GM10847 (cell line): ENCODE results near the gene FNDC8.

ENCODE experiments used
- POLR2A ChIP-seq: IDR thresholded peaks from 2 replicates; pipeline ENCODE4 v1.6.1; 2011; ENCODE audit not compliant: insufficient read length; ENCODE audit errors: extremely low read depth

The FNDC8 gene

DNA sequence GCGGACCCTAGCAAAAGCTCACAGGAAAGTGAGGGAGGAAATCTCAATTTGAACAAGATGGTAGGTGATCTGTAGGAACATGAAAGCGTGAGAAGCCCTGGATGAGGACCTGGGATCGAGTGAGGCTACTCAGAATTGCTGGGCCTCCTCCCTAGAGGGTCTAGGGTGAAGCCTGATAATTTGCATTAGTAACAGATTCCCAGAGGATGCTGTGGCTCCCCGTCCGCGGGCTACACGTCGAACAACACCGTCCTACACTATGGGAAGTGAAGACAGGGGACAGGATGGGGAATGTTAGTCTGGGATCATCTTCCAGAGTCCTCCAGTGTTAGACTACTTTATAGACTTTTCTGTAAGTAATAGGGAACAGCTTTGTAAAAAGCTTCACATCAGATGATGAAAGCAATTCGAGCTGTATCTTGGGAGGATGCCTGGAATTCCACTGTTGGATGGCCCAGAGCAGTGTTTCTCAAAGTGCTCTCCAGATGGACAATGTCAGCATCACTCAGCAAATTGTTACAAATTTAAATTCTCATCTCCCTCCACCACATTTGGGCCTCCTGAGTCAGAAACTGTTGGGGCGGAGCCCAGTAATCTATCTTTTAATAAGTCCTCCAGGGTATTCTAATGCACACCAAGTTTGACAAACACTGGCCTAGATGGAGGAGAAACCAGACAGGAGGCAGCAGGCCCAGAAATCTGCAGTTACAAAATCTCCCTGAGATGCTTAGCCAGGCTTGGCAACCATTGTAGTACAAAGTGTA, 6.5 kb downstream of the FNDC8 start:
- no peak for TF ChIP-seq POLR2A

DNA sequence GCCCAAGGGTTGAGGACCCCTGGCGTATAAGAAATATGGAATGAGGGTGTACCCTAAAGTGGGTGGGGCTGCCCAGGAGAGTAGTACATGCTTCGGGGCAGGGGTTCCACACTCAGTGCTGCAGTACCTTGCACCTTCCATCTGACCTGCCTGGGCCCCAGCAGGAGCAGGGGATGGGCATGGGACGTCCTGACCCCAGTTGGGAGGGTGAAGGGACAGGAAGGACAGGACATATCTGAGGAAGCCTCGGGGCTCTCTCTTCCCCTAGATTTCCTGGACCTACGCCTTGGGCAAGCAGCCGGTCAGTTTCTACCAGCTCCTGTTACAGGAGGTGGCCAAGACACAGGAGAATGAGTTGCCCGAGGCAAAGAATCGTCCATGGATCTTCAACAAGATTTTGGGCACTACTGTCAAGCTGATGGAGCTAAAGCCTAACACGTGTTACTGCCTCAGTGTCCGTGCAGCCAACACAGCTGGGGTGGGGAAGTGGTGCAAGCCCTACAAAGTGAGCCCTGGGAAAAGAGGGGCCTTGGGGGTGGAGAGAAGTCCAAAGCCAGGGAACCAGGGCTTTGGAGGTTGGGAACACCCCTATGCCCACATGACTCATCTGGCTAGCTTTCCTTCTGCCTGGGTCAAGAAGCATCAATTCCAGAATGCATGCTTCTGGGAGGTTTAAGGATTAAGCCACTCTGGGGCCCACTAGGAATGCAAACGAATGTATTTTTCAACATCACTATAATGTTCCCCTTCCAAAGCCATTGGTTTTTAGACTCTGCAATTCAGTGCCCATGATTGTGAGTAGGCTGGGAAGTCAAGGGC, 7.9 kb downstream of the FNDC8 start:
- no peak for TF ChIP-seq POLR2A

DNA sequence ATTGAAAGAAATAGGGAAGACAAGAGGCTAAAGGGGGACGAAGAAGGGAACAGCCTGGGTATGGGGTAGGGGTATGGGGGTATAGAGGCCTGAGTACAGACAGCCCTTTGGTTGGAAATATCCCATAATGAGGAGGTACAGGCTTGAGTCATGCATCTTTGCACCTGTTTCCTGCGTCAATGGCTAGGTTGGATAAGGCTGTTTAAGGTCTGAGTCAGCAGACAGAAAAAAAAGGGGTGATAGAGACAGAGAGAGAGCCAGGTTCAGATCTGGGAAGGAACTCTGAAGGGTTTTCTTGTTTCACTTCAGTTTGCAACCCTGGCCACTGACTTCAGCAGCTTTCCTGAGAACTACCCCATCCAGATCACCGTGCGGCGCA, 8.5 kb downstream of the FNDC8 start:
- TF ChIP-seq POLR2A, result no peak

DNA sequence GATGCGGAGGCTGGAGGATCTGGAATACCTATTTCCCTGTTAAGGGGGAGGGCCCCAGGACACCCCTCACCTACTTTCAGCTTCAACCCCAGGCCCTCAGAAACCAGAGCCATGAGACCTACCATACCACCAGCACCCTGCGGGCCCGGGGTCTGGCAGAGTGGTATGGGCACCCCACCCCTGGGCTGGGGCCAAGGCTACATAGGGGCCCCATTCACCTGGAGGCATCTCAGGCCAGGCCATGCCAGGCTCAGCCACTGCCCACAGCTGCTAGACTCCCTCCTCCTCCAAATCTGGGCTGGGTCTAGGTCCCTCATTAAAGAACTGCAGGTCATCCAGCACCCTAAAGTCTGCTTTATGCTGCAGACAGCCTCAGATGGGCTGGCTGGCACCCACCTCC, 9.0 kb downstream of the FNDC8 start:
- no peak for TF ChIP-seq POLR2A

DNA sequence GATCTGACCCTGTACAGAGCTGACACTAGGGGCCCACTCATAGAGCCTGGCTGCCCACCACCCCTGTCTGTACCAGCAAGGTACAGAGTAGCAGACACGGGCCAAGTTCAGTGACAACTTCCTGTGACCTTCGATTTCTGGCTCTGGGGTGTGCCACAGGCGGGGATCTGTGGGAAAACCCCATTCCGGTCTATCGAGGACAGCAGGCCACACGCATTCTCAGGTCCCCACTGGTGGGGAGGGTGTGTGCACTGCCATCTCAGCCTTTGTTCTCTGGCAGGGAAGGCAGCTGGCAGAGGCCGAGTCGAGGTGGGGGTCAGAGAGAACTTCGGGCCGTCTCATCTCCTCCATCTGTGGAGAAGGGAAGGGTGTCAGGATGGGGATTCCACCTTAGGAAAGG, 10.7 kb downstream of the FNDC8 start:
- no peak for TF ChIP-seq POLR2A

DNA sequence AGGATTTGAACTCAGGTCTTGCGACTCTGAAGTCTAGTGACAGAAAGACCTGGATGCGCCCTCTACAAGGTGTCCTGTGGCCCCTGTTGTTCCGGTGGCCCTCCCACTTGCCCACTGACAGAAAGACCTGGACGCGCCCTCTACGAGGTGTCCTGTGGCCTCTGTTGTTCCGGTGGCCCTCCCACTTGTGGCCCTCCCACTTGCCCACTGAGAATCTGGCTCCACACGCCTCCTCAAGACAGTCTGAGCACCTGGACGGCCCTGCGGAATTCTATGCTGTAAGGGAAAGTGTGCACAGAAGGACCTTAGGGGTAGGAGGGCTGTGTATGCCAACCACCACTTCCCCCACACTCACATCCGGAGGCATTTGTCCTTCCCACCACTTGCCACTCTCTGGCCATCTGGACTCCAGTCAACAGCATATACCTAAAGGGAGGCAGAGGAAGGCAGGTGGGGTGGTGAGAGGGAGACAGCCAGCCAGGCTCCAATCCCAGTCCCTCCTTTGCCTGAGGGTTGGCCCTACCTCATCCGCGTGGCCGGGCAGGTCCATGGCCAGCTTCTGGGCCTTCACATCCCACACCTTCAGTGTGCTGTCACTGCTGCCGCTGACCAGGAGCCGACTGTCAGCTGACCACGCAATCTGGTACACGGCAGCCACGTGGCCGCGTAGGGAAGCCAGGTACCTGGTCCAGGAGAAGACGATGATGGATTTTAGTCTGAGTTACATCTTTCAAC, 11.6 kb downstream of the FNDC8 start:
- TF ChIP-seq POLR2A, result no peak

DNA sequence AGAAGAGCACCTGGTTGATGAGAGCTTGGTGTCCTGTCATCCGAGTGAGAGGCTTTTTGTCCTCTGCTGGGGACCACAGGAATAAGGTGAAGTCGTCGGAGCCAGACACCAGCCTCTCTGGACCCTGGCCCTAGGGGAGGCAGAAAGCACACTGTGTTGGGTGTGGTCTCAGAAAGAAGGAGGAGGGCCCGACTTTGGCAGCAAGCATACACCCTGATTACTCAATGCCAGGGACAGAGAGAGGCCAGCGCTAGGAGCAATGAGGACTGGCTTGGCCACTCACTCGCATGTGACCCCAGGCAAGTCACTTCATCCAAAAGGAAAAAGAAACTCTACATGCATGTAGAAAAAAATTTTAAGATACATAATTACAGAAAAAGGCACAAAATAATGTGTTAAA, 13.9 kb downstream of the FNDC8 start:
- TF ChIP-seq POLR2A, result no peak

DNA sequence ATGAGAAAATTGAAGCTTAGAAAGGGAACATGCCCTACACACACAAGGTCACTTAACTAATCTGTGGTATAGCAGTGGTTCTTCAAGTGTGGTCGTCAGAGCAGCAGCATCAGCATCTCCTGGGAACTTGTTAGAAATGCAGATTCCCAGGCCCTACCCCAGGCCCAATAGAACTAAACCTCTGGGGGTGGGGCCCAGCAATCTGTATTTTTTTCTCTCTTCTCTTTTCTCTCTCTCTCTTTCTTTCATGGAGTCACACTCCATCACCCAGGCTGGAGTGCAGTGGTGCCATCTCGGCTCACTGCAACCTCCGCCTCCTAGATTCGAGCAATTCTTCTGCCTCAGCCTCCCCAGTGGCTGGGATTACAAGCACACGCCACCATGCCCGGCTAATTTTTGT, 16.8 kb downstream of the FNDC8 start:
- TF ChIP-seq POLR2A, result no peak

DNA sequence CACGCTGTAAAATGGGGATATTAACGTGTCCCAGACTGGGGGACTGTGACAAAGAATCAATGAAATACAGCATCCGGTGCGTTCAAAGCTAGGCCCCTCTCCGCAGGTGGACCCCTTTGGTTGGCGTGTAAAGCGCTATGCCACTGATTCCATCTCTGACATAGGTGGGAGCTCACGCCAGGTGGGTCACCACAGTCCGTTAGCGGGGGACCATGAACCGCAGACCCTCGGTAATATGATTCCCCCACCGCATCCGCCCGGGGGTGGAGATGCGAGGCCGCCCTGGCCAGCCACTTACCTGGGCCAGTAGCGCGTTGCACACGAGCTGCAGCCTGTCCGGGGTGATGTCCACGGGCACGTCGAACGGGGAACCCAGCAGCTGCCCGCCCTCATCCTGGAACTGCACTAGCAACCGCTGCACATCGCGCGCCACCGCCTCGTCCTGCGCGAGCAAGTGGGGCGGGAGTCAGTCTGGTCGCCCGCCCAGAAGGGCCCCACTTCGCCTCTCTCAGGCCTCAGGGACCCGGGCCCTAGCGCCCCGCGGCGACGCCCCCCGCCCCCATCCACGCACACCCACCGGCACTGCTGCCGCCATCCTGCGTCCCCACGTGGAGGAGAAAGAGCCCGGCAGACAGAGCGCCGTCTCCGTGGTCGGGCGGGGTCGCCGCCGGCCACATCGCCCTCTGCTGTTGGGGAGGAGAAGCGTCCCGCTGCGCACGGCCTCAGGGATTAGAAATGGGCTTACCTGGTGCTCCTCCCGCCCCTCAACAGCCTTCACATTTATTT, 20.5 kb downstream of the FNDC8 start, which contains the start of gene NLE1:
NLE1 (minus strand) TSS at position 623 of the 786 bp plus-strand sequence; CDS start at position 595, 28 bp downstream.
- peak; percentile 62 for TF ChIP-seq POLR2A

DNA sequence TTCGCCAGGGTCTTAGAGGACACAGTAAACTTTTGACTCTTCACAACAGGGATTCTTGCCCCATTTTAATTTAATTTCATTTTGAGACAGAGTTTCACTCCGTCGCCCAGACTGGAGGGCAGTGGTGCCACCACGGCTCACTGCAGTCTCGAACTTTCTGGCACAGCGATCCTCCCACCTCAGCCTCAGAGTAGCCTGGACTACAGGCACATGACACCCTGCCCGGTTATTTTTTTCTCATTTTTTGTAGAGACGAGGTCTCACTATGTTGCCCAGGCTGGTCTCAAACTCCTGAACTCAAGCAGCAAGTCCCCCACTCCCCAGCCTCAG, 21.0 kb downstream of the FNDC8 start:
- no peak for TF ChIP-seq POLR2A

DNA sequence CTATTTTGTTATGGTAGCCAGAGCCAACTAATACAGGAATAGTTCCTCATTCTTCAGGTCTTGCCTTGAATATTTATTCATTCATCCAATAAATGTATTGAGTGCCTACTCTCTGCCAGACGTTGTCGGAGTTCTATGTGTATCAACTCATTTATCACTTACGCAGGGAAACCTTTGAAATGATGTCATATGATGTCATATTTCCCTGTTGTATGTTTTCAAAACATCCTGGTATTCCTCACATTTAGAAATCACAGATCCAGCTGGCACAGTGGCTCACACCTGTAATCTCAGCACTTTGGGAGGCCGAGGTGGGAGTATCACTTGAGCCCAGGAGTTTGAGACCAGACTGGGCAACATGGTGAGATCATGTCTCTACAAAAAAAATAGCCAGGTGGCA, 23.4 kb downstream of the FNDC8 start:
- no peak for TF ChIP-seq POLR2A

DNA sequence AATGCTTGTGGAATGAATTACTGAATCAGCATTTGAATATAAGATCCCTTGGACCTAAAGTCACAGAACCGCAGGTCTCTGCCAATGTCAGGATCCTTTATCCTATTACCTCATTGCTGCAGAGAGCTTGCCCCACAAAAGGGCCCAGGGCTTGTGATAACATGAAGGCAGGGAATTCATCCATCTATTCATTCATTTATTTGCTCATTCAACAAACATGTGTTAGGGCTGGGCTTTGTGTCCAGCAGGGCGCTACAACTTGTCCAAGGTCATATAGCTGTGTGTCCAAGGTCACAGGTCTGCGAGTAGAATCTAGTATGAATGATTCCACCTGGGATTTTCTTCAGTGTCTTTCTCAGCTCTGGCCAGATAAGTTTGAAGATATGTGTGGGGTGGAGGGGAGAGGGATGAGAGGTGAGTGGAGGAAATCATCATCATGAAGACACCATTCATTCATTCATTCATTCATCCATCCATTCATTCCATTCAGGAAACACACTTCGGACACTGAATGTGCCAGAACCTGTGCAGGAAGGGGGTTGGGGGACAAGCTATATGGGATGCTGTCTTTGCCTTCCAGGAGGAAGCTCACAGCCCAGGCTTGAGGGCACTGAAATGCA, 24.9 kb downstream of the FNDC8 start:
- no peak for TF ChIP-seq POLR2A

DNA sequence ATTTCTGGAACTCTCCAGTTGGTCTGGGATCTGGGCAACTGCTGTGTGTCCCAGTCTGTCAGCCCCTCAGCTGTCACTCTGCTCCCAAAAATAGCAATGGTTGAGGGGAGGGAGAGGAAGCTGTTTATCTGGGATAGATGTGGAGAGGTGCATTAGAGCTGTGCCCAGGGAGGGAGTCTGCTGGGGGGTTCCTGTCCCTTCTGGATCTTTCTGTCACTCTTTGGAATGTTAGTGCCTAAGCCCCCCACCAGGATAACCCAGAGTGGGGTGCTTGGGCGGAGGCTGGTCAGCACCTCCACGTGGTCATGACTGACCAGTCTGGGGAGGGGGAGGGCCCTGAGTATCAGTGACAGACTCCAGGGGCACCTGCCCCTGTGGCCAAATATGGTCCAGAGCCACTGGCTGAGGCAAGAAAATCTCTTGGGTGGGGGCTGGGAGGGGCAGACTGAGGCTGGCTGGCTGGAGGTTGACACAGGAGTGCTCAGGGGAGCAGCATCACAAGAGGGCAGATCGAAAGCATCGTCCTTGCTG, 26.0 kb downstream of the FNDC8 start, which contains the start of gene UNC45B:
UNC45B (plus strand) TSS at position 443 of the 531 bp plus-strand sequence. CDS start 447 bp downstream, outside the sequence.
- no peak for TF ChIP-seq POLR2A

DNA sequence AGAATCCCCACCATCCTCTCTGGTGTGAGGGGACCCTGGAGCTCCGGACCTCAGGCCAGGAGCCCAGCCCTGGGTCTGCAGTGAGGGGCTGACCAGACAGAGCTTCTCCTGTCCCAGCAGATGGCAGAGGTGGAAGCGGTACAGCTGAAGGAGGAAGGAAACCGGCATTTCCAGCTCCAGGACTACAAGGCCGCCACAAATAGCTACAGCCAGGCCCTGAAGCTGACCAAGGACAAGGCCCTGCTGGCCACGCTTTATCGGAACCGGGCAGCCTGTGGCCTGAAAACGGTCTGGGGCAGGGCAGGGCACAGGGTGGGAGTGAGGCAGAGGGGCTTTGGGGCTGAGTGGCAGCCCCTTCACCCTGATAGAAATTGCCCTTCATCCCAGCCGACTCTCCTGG, 26.7 kb downstream of the FNDC8 start:
- no peak for TF ChIP-seq POLR2A
